GM19025 (cell line): Measurements from ENCODE around the gene TOM1L2.
"Not testable (repeated sequence)": the region's sequence is repeated elsewhere in the genome, so short reads cannot be mapped to it uniquely, and the experiment has no call there.

Source experiments
- ATAC-seq: cut with Tn5 transposase; IDR thresholded peaks from one replicate; pipeline ENCODE4 v1.9.1; 2021; ENCODE audit warnings: mild to moderate bottlenecking, low read depth, moderate library complexity; ENCODE audit not compliant: unreplicated experiment

The TOM1L2 gene

DNA sequence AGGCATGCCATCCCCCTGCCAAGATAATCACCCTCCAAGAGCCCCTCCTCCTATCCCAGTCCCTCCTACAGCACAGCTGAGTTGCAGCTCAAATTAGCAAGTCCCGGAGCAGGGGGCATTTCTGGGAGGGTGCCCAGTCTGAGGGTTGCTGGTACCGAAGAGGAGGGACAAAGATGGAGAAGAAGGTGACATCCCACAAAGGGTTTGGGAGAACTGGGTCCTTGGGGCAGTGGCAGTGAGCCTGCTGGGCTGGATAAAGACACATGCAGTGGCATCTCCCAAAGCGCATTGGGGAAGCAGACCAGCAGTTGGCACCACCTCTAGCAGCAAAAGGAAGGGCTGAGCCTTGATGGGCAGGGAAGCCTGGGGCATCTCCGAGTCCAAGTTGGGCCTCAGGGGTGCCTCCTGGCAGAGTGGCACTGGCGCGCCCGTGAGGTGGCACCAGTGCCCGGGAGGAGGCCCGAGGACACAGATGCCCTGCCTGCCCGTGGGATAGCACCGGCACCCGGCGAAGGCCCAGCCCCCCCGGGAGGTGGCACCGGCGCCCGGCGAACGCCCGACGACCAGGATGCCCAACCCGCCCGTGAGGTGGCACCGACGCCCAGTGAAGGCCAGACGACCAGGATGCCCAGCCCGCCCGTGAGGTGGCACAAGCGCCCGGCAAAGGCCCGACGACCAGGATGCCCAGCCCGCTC is 622 bp downstream of the TOM1L2 start:
- ATAC-seq, result no peak

GRCh38 chr17:17970699-17971430 is 1.3 kb downstream of the TOM1L2 start:
- ATAC-seq, result no peak

GRCh38 chr17:17966399-17966798 is 5.8 kb downstream of the TOM1L2 start:
- no peak for ATAC-seq

- ATAC-seq, result no peak
Measured at GRCh38 chr17:17965152-17965721, 7.0 kb downstream of the TOM1L2 start.

- no peak for ATAC-seq
Measured at GRCh38 chr17:17964710-17965109, 7.5 kb downstream of the TOM1L2 start.

DNA sequence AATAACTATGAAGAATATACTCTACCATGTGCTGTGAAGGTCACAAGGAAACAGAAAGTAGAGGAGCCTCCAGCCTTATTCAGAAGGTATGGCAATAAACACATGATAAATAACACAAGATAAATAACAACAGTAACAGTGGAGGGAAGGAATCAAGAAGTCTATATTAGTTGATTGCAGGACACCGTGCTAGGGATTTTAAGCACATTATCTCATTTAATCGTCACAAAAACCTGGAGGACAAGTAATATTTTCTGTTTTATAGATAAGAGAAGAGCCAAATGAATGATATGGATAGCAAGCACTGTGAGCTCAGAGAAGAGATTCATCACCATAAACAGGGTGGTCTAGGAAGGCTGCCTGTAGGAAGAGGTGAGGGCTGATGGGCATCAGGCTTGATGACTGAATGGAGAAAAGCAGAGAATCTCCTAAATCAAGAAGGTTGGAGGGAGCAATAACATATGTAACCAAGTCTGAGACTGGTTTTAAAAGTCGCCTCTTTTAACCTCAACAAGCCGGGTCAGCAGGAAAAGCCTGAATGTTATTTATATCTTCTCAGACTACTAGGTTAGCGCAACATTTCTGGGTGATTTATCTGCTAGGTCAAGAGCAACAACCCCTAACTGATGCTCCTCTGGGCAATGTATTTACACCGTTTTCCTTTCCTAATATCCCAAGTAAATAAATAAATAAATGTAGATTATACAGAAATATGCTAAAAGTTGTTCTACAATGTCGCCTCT is 8.3 kb downstream of the TOM1L2 start:
- ATAC-seq, result no peak

GRCh38 chr17:17963066-17963465 is 9.1 kb downstream of the TOM1L2 start:
- ATAC-seq, result no peak

GRCh38 chr17:17960500-17961030 is 11.6 kb downstream of the TOM1L2 start:
- ATAC-seq, result no peak

GRCh38 chr17:17959520-17960361 is 12.5 kb downstream of the TOM1L2 start:
- ATAC-seq, result peak; percentile 61

GRCh38 chr17:17958982-17959381 is 13.2 kb downstream of the TOM1L2 start:
- no peak for ATAC-seq

GRCh38 chr17:17957584-17957916 is 14.7 kb downstream of the TOM1L2 start:
- no peak for ATAC-seq

DNA sequence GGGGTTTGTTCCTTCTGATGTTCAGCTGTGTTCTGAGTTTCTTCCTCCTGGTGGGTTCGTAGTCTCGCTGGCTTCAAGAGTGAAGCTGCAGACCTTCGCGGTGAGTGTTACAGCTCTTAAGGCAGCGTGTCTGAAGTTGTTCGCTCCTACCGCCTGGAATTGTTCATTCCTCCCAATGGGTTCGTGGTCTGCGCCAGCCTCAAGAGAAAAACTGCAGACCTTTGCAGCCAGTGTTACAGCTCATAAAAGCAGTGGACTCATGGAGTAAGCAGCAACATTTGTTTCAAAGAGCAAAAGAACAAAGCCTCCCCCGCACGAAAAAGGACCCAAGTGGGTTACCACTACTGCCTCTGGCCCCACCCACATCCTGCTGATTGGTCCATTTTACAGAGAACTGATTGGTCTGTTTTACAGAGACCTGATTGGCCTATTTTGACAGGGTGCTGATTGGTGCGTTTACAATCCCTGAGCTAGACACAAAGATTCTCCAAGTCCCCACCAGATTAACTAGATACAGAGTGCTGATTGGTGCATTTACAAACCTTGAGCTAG is 16.3 kb downstream of the TOM1L2 start:
- not testable (repeated sequence) for ATAC-seq

DNA sequence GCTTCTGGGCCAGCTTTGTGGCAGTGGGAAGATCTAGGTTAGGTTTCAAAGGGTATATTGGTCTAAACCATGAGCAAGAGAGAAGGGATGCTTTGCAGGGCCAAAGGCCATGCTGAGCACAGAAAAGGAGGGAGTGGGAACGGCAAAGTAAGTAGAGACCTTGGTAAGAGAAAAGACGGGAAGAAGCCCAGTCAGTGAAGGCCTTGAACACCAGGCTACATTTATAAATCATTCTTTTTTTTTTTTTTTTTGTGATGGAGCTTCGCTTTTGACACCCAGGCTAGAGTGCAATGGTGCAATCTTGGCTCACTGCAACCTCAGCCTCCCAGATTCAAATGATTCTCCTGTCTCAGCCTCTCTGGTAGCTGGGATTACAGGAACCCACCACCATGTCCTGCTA is 18.1 kb downstream of the TOM1L2 start:
- ATAC-seq, result no peak

DNA sequence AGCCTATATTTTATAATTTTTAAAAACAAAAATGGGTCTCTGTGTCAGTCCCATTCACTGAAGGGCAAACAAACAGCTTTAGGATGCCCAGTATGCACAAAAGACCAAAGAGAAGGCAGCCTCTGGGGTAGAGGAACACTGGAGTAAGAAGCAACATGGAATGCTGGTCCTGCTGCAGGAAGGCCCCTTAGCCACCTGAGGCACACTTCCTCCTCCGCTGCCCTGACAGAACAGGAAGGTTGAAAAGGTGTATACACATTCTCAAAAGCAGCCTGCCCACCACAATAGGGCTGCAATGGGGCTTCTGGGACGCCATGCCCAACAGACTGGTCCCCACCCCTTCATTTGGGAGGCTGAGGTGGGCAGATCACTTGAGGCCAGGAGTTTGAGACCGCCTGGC is 19.5 kb downstream of the TOM1L2 start:
- ATAC-seq, result no peak

DNA sequence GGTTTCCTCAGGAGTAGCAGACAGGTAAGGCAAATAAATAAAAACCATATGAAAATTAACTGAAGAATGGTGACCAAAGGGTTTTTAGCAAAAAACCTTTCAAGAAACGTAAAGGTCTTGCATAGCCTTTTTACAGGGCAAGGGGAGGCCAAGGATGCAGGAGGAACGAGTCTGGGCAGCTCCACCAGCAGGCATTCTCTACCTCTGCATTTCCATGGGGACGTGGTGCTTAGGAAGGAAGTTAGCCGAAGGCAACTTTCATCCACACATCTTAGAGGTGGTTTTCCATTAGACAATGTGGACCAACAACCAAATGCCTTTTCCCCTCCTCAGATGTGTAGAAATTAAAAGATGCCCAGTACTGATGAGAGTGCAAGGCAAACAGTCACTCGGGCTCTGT is 20.7 kb downstream of the TOM1L2 start:
- no peak for ATAC-seq

GRCh38 chr17:17950806-17951205 is 21.4 kb downstream of the TOM1L2 start:
- ATAC-seq, result no peak

DNA sequence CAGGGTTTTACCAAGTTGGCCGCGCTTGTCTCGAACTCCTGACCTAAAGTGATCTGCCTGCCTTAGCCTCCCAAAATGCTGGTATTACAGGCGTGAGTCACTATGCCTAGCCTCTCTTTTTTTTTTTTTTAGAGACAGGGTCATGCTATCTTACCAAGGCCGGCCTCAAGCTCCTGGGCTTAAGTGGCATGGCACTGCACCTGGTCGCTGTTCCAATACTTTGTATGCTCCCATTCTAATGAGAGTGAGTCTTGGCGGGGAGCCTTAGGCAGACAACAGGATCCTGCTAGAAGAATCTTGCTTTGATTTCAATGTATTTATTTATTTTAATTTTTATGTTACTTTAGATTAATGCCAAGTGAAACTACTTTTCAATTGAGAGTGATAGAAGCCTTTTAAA is 21.9 kb downstream of the TOM1L2 start:
- no peak for ATAC-seq

DNA sequence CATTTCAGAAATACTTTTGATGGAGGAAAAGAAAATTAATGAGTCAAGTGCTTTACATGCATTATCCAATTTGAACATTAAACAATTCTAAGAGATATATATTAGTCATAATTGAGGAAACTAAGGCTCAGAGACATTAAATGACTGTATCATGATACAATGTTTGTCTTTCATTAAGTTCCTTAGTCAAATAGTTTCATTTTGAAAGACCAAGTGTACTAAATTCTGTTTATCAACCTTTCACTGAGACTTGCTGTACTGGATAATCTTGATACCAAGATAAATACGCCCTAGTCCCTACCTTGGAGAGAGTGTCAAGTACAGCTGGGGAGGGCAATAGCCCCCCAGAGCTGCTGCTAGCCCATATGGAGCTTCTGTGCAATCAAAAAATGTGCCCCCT is 24.2 kb downstream of the TOM1L2 start:
- no peak for ATAC-seq

GRCh38 chr17:17947309-17947708 is 24.9 kb downstream of the TOM1L2 start:
- ATAC-seq, result no peak

- no peak for ATAC-seq
Measured at GRCh38 chr17:17946093-17946492, 26.1 kb downstream of the TOM1L2 start.
